NCI-H526 treated with DMSO at 0.1 percent for 48 hours (cell line): ENCODE data around the gene ERC1.

Experiments used
- DNase-seq: peaks from one replicate; lab custom pipeline; 2025; lab: John Stamatoyannopoulos, UW

The ERC1 gene

DNA sequence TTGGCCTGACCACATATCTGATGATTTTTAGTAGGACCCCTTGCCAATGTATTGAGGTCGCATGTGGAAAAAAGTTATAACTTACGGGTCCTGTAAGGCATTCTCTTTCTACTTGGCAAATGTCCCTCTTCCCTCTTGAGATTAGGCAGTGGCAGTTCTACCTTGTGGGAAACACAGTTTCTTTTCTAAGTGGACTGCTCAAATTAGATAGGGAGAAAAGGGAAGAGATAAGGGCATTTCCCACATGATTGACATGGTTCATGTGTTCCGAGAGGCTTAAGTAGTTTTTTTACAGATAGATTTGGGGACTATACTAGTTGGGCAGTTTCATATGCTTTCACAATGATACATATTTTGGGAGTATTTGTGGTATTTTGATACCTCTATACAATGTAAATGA is 448.7 kb downstream of the ERC1 start:
- DNase-seq, result no peak

DNA sequence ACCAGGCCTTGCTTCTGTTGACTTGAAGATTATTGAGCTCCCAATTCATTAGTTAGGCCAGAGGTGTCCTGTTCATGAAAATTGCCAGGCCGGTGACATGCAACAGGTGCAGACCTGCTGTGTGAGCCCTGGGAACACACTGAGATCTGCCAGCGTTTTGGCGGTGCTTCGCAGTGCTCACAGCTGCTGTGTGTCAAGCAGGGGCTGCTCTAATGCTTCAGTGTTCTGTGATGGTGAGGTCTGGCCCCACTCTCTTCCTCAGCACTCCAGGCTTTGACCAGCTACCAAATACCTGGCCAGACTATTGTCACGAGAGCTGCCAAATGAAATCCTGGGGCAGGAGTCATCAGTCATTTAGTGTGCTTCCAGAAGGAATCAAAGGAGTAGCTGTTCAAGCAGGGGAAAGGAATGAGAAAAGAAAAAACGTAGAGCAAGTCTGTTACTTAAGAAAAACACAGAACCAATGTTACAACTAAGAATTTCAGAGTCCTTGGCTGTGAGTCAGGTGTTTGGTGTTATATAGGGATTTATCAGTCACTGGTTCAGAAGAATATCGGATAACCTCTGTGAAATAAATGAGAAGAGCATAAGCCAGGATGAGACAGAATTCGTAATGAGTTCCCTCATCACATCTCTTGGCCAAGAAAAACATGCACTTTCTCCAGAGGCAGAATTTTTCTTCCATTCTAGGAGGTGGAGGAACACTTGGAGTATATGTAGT is 452.6 kb downstream of the ERC1 start:
- DNase-seq, result no peak

DNA sequence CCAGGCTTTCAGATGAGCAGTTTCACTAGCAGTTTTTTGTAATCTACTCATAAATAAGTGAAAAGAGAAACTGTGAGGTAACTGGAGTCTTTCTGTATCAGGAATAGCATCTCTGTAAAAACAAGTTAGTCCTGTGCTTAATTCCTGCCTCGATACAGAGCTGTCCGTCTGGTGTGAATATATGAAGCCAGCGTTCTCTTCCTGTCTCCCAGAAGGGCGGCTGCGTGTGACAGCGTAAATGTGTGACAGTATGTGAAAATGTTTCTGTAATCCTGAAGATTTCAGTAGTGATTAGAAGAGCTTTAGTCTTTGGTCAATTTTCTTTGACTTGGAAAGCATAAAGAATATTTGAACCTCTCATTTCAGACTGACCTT is 453.1 kb downstream of the ERC1 start:
- DNase-seq, result no peak

DNA sequence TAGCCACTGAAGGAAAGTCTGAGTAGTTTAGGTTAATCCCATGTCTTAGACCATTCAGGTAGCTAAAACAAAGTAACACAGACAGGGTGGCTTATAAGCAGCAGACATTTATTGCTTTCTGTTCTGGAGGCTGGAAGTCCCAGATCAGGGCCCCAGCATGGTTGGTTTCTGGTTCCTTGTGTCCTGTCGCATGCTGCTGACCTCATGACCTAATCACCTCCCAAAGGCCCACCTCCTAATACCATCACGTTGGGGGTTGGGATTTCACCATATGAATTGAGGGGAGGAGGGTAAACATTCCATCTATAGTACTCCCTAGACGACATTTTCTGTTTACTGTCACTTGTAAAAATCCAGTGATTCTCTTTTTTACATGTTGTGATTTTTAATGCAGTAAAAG is 454.8 kb downstream of the ERC1 start:
- DNase-seq, result no peak

DNA sequence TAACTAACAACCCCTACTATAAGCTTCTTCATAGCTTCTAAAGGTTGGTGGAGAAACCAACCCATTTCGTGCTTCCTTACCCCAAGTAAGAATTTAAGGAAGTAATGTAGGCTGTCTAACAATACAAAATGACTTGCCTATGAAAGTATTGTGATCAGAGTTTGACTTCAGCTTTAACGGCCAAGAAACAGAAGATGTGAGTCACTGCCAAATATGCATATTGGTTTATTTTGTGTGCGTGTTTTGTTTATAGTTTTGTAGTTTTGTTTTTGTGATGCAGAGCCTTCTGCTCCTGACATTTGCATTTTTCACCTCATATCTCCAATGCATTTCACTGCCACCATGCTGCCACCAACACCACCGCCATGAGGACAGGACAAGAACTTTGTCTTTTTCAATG is 457.3 kb downstream of the ERC1 start:
- no peak for DNase-seq

DNA sequence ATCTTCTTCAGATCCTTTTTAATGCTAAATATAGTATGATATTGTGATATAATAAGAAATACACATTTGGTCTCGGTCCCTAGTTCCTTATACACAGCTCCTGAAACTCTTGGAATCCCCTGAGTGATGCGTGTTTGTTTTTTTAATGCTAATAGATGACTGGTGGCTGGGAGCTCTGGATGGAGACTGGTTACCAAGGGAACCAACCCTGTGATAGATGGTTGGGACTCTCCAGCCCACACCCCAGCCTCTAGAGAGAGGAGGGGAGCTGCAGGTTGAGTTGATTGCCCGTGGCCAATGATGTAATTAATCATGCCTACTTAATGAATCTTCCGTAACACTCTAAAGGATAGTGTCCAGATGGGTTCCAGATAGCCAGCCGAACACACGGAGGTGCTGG is 462.8 kb downstream of the ERC1 start:
- no peak for DNase-seq

DNA sequence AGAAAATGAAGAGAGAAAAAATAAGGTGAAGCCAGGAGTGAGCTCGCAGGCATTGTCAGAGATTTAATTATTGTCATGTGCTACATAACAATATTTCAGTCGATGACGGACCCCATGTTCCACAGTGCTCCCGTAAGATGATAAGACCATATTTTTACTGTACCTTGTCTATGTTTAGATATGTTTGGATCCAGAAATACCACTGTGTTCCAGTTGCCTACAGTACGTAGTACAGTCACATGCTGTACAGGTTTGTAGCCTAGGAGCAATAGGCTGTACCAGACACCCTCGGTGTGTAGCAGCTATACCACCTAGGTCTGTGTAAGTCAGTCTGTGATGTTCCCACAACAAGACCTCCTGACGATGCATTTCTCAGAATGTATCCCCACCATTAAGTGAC is 465.9 kb downstream of the ERC1 start:
- no peak for DNase-seq

DNA sequence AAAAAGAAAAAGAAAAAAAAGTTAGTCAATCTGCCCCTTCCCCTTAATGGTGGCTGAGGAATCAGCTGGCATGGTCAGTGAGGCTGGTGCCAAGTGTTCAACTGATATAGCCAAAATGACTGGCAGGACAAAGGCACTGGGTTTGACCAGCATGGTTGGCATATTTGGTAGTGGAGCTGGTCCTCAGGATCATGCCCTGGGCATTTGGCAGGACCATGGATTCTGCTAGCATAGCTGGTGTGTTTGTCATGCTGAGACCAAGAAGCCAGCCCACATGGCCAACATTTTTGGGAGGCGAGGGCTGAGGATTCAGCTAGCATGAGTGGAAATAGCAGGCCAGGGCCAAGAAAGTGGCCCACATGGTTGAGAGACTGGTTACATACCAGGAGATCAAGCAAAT is 466.9 kb downstream of the ERC1 start:
- DNase-seq, result no peak

DNA sequence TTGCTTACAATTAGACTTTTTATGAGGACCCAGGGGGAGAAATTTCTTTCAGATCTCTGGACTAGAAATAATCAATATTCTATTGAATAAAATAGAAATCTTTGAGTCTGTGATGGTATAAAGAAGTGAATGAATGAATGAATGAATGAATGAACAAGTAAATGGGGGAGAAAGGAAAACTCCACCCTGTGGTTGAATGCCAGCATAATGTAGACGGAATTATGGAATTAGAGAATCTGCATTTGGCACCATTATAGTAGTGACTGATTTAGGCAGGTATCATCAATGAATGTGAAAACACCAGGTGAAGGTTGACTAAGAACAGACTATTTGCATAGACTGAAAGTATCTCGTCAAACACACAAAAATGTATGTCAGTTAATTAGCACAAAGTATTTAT is 468.3 kb downstream of the ERC1 start:
- no peak for DNase-seq

DNA sequence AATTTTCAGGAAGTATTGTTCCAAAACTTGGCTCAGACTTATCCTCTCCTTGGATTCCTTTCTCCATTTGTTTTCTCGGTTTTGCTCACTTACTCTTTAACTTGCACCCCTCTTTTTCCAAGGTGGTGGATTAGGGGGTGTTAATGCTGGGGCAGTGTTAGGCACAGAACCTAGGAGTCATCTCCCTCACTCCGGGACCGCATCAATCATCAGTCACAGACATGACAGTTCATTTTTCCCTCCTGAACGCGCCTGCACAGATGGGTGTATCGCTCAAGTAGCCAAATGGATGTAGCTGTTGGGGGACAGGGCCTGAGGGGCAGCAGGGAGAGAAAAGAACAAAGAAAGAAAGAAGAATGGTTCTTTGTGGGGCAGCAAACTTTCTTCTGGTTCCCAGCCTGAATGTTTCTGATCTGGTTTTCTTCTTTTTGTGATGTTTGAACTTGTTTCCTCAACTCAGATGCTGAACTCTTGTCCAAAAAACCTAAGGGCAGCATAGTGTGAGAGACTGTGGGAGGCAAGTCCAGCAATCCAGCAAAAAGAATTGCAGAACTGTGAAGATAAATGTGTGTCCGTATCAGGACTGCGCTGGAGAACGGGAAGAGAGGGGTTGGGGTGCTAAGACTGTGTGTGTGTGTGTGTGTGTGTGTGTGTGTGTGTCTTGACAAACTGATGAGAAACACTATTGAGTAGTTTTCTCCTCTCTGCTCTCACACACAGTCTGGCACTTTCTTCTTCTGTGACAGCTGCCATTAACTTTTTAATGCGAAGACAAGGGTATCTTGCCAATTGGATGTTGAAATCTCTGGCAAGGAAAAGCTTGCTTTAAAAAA is 472.3 kb downstream of the ERC1 start:
- DNase-seq, result no peak

DNA sequence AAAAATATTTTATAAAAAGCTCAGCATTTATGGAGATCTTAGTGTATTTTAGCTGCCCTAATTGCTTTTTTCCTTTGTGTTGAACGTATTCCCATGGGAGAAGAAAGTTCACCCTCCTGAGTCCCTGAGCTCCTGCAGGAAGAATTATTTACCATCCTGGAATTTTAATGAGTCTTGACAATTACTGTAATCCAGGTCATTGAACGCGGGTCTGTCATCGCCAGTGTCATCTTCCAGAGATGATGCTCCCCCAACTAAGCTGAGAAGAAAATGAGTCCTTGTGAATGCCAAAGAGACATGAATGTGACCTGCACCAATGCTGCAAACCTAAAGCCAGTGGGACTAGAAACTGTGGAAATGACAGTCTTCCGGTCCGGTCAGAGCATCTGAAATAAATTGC is 473.9 kb downstream of the ERC1 start:
- no peak for DNase-seq

DNA sequence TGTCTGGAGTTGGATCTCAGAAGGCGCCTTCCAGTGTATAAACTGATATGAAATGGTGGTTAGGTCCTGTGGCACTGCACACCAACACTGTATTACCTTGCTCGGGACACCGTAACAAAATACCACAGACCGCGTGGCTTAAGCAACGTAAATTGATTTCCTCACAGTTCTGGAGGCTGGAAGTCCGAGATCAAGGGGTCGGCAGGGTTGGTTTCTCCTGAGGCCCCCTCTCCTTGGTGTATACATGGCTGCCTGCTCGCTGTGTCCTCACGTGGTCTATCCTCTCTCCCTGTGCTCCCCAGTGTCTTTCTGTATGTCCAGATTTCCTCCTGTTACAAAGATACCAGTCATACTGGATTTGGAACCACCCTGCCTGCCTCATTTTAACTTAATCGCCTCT is 475.0 kb downstream of the ERC1 start:
- no peak for DNase-seq

DNA sequence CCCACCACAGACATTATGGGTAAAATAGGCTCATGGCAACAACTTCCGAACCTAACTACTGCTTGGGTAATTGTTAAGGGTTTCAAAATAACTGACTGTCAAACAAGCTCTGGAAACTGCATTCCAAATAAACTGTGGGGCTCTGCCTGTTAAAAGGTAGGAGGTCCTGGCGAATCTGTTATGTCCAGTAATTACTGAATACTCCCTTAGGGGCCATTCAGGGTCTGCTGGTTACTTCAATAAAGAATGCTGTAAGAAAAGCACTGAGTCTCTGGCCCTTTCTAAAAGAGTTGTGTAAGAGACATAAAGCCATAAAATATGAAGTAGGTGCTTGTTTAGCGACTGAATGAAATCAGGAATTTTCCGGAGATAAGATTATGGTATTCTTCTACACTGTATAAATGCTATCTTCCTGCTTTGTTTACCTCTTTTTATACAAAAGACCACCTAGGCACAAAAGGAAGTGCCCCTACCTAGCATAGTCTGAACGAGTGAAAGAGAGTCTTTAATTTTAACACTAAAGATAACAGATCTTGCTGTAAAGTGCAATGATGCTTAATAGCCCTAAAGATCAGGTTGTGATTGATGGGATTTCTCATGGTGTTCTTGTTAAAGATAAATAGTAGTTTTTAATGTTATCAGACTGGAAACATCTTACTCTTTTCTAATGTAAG is 475.6 kb downstream of the ERC1 start:
- no peak for DNase-seq

DNA sequence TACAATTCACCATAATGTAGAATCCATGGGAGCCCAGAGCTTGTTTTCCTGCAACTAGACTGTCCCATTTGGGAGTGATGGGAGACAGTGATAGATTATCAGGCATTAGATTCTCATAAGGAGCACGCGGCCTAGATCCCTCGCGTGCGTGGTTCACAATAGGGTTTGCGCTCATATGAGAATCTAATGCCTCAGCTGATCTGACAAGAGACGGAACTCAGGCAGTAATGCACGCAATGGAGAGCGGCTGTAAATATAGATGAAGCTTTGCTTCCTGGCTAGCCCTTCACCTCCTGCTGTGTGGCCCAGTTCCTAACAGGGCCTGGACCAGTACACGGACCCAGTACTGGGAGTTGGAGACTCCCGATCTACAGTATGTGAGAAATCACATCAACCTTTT is 476.7 kb downstream of the ERC1 start:
- no peak for DNase-seq

DNA sequence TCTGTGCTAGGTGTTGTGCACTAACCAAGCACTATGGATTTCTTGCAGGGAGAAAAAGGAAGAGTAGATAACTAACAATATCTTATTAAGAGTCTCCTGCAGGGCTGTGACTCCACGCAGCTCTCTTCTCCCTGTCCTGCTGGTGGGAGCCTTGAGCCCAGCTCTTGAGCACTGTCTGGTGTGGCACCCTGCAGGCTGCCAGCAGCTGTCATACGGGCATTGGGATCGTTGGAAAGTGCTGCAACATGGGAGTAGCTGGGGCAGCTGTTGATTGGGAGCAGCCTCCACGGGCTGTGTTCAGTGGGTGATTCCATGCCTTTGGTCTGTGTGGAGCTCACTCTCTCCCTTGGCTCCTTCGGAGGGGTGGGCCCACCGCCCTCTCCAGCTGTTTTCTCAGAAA is 478.0 kb downstream of the ERC1 start:
- no peak for DNase-seq

DNA sequence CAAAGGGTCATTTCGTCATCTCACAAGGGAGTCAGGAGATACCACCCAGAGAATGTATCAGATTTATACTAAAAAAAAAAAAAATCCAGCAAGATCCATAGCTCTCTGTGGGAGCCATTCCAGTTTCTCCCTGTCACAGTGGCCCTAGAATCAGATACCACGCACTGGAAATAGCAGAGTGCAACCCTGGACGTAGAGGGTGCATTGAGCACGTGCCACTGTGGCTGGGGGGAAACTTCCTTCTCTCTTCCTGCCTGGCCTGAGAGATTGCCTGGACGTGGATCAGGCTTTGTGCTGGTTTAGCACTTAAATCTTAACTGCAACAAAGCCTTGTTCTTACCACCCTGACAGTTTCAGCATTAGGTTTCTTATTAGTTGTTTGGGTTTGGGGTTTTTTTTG is 479.0 kb downstream of the ERC1 start:
- no peak for DNase-seq

DNA sequence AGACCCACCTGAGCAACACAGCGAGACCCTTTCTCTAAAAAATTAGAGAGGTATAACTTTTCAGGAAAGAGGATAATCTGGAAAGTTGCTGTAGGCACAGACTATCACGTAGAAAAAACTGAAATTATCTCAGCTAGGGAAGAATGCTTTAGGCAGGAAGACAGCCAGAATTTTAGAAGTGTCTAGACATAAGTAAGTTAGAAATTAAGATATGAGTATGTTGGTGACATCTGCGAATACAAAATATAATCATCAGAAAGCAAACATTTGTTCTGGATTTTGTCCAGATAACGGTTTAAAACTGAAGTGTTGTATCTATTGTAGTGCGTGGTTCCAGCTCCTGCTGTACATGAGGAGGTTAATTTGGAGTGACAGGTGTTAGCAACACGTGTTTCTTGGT is 480.2 kb downstream of the ERC1 start:
- DNase-seq, result no peak

DNA sequence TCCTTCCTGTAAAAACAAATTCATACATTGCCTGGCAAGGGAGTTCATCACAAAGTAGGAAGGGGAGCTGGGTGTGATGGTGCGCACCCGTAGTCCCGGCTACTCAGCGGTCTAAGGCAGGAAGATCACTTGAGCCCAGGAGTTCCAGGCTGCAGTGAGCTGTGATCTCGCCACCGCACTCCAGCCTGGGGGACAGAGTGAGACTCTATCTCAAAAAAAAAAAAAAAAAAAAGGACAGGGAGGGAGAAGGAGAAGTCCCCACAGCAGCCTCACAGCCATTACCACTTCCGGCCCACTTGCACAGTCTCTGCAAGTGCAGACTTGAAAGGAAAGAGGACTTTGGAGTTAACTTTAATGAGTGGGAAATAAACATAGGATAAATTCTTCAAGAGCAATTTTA is 482.4 kb downstream of the ERC1 start:
- no peak for DNase-seq

DNA sequence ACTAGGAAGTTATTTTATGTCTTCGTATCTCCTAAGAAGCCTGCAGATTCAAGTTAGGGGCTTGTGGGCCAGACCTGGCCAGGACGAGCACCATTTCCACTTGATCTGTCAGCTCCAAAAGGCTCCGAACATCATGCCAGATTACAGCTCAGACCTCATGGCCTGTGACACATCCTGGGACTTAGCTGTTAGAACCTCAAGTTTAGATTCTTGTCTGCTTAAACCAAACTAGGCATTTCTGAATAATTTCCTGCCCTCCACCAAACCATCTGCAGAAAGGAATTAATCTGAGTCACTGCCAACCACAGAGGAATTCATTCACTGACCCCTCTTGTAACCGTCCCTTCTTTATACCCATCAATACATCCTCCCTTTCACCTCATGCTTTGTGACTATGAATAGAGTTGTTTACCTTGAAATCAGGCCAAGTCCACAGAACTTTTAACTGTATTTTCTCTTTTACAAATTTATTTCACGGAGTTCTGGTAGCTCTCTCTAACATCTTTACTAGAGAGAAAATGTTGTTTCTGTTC is 483.1 kb downstream of the ERC1 start:
- DNase-seq, result no peak

DNA sequence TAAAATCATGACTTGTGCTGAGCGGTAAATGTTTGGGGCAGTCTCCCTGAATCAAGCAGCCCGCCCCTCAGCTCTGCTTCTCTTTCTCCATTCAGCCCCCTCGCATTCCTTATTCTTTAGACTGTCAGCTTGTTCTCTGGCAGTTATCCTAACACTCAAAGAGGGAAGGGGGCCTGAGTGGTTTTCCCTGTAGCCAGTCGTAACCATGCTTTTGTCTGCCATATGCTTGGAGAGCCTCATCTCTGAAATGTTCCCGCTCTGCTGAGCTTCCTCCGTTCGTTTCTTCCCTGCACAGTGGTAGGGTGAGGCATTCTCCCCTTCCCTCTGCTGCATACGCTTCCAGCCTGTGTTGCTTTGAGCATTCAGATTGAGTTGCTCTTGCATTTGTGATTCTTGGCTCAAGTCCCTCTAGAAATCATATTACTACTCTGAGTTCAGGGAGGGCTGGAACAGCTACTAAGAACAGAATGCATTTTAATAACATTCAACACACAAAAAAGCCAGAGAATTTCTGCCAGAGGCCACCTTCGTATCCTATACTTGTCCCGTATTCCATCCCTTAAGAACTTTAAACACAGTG is 483.6 kb downstream of the ERC1 start:
- no peak for DNase-seq

DNA sequence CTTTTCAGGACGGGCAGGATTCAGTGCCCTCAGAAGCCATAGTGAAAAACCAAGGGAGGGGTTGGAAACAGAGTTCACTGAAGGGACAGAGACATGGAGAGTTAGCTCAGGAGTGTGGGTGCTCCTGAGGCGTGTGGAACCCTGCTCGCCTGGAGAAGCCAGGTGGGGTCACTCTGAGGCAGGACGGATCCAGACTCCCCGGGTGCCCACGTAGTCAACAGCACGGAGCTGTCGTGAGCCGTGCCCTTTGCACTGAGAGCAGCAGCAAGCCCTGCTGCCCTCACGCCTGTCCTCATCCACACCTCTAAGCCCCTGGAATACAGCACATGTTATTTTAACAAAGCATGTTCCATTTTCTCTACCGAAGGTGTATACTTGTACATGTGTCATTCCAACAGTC is 488.6 kb downstream of the ERC1 start:
- DNase-seq, result no peak

DNA sequence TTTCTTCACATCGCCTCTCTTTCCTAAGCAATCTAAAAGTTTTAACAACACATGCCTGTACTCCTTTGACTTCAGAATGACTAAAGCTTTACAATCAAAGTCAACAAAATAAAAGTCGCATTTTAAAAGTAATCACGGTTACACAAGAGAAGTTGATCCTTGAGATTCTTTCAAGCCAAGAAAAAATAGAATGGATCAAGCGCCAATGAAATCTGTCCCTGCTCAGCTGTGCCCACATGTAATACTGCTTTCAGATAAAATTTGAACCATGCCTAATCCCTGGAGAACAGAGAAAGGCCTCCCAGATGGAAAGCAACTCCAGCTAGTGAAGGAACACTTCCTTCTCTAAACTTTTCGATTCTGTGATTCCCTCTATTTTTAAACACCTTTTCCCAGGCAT is 490.3 kb downstream of the ERC1 start:
- DNase-seq, result no peak

DNA sequence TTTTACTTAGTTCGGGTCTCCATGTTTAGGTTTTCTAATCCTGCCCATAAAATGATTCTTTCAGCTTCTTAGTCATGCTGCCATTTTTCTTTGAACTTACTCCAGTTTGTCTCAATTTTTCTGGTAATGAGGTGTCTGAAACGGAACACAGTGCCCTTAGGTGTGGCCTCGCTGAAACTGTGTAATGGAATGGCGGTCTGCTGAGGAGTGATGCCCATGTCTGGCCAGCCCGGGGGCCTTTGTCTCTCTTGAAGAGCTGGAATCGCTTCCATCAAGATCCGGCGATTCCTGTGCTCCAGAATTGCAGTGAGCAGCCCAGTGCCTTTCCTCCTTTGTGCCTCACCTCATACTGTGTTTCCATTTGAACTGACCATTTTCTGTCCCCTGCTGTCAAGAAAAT is 490.9 kb downstream of the ERC1 start:
- DNase-seq, result no peak
